ENCODE data around the gene DLG4. TPM values are rescaled to one million over a fixed set of nuclear protein-coding genes. Genes with fewer than 3 reads are reported as not detected.
A peak's percentile ranks its signal among the peaks of the same experiment; 100 is the strongest.

Gene DLG4
- total RNA-seq, 1 experiment from 2014 or later: 2.0 TPM

GRCh38 chr17:7262192-7262934, 42.7 kb upstream of the DLG4 start, which contains the start of gene CLDN7:
Gene CLDN7, minus strand, starts transcription at chr17:7262478. Its CDS starts 435 bp downstream, at chr17:7262043.
- CTCF ChIA-PET: interaction anchor here (1.0 to 1.1 kb wide), 2 partner anchors 20 to 42 kb away, joined by 4 to 5 read pairs; partner anchors contain the start of gene GABARAP
- DNase-seq: peak; percentile 94

GRCh38 chr17:7261379-7262191, 41.9 kb upstream of the DLG4 start:
- BruUV-seq (replicated peaks): TSS peak; percentile 44
- intact Hi-C loops (cut with micrococcal nuclease; ENCODE audit: unreplicated experiment): no loop called here
- peak overlapping the region; percentile 94 for H3K27ac Mint-ChIP-seq (ENCODE audit: unreplicated experiment)
- H3K4me3 Mint-ChIP-seq (ENCODE audit: low read depth, unreplicated experiment): peak overlapping the region; percentile 90
- no peak for TF ChIP-seq CTCF (IDR thresholded peaks at IDR 0.05; ENCODE audit: unreplicated experiment)
- peak; percentile 24 for DNase-seq
- H3K9me3 Mint-ChIP-seq (ENCODE audit: low read depth, unreplicated experiment): no peaks in the 10 kb centered on the region
- H3K27me3 Mint-ChIP-seq (ENCODE audit: unreplicated experiment): no peaks in the 10 kb centered on the region
- CTCF ChIA-PET: interaction anchor here (1.1 kb wide), 1 partner anchor 41 kb away, joined by 4 read pairs; no protein-coding TSS in a partner anchor
- peaks cover 16% of the 10 kb centered on the region for H3K4me1 Mint-ChIP-seq (ENCODE audit: low read depth, unreplicated experiment)
- H3K36me3 Mint-ChIP-seq (ENCODE audit: insufficient read depth, unreplicated experiment): peaks cover 76% of the 10 kb centered on the region

More at GRCh38 chr17:7262192-7262934, 42.7 kb upstream of the DLG4 start, which contains the start of gene CLDN7:
- Mint-ChIP-seq H3K9me3 (ENCODE audit: low read depth, unreplicated experiment) (no peaks in the 10 kb centered on the region), H3K36me3 (ENCODE audit: insufficient read depth, unreplicated experiment) (peaks cover 68% of the 10 kb centered on the region), H3K4me1 (ENCODE audit: low read depth, unreplicated experiment) (peaks cover 20% of the 10 kb centered on the region), H3K4me3 (ENCODE audit: low read depth, unreplicated experiment) (peak within 1 kb of the TSS; percentile 90), H3K27me3 (ENCODE audit: unreplicated experiment) (no peaks in the 10 kb centered on the region), H3K27ac (ENCODE audit: unreplicated experiment) (peak within 1 kb of the TSS; percentile 94)
- TF ChIP-seq CTCF (IDR thresholded peaks at IDR 0.05; ENCODE audit: unreplicated experiment): no peak
- no TSS peak for BruUV-seq (replicated peaks)
- intact Hi-C loops (cut with micrococcal nuclease; ENCODE audit: unreplicated experiment): no loop called here

GRCh38 chr17:7260651-7261378, 41.2 kb upstream of the DLG4 start:
- TF ChIP-seq CTCF (IDR thresholded peaks at IDR 0.05; ENCODE audit: unreplicated experiment): no peak
- CTCF ChIA-PET: interaction anchor here (1.1 kb wide), 1 partner anchor 40 kb away, joined by 4 read pairs; no protein-coding TSS in a partner anchor
- peak overlapping the region; percentile 90 for H3K4me3 Mint-ChIP-seq (ENCODE audit: low read depth, unreplicated experiment)
- BruUV-seq (replicated peaks): no TSS peak
- H3K4me1 Mint-ChIP-seq (ENCODE audit: low read depth, unreplicated experiment): peaks cover 13% of the 10 kb centered on the region
- peak; percentile 82 for DNase-seq
- intact Hi-C loops (cut with micrococcal nuclease; ENCODE audit: unreplicated experiment): no loop called here
- H3K36me3 Mint-ChIP-seq (ENCODE audit: insufficient read depth, unreplicated experiment): peaks cover 83% of the 10 kb centered on the region
- H3K9me3 Mint-ChIP-seq (ENCODE audit: low read depth, unreplicated experiment): no peaks in the 10 kb centered on the region
- H3K27ac Mint-ChIP-seq (ENCODE audit: unreplicated experiment): peak overlapping the region; percentile 90
- no peaks in the 10 kb centered on the region for H3K27me3 Mint-ChIP-seq (ENCODE audit: unreplicated experiment)

GRCh38 chr17:7260151-7260550, 40.5 kb upstream of the DLG4 start:
- Mint-ChIP-seq H3K4me1 (ENCODE audit: low read depth, unreplicated experiment) (peaks cover 13% of the 10 kb centered on the region), H3K9me3 (ENCODE audit: low read depth, unreplicated experiment) (no peaks in the 10 kb centered on the region), H3K27me3 (ENCODE audit: unreplicated experiment) (no peaks in the 10 kb centered on the region), H3K36me3 (ENCODE audit: insufficient read depth, unreplicated experiment) (peaks cover 90% of the 10 kb centered on the region), H3K4me3 (ENCODE audit: low read depth, unreplicated experiment) (peak overlapping the region; percentile 90), H3K27ac (ENCODE audit: unreplicated experiment) (peak overlapping the region; percentile 90)
- intact Hi-C loops (cut with micrococcal nuclease; ENCODE audit: unreplicated experiment): no loop called here
- no peak for TF ChIP-seq CTCF (IDR thresholded peaks at IDR 0.05; ENCODE audit: unreplicated experiment)
- DNase-seq: no peak
- BruUV-seq (replicated peaks): no TSS peak
- CTCF ChIA-PET: no interaction called here

All from Calu3 (cell line).